ENCODE data around the gene SPATA19.

DNA sequence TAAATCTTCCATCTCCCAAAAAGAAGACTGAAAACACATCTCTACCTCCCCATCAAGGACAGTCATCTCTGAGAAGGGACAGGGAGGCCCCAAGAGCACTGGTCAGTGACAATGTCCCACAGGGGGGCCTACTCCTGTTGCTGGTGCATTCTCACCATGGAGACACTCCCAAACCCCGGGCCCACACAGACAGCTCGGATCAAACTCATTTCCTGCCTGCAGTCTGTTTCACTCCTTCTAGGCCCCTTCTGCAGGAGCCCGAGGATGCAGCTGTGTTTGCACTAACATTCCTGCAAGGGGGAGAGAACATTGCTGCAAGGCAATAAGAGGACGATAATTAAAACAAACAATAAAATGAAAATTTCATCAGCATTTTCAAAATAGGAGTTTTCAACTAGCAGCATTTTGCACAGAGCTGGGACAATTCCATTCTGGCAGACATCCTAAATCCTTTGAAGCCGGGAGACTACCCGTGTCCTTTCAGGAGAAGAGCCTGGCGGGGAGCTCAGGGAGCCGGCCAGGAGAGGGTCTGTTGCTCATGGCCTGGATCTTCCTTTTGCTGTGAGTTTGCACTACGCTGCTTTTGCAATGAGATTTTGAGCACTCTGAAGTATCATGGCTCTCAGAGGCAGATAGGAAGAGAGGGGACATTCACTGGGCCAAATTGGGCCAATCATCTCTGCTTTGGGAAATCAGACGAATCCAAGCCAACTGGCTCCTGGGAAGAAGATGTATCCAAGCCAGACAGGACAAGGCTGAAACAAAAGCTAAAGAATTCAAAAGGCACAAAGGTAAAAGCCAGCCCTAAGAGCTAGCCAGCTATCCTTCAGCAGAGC lies 33.2 kb downstream of the SPATA19 start:
- no peak for TF ChIP-seq CTCF (conservative IDR thresholded peaks at IDR 0.05; ENCODE audit: low read length)
- no peak for TF ChIP-seq EZH2phosphoT487 (IDR thresholded peaks at IDR 0.05; ENCODE audit: borderline replicate concordance, low read depth, low read length)
